Mucosa of rectum (tissue), 2 donors: ENCODE measurements around the gene FES.

Source experiments
- H3K27ac ChIP-seq, 2 donors: one replicate each; pipeline ENCODE4 v1.7.0; 2013; ENCODE audit warnings: inconsistent platforms in 2 of 2, low read depth in 2 of 2, low read length in 2 of 2
- H3K27me3 ChIP-seq, 2 donors: one replicate each; pipeline ENCODE4 v1.7.0; 2013; ENCODE audit warnings: low read length in 2 of 2; ENCODE audit not compliant: control insufficient read depth in 2 of 2, insufficient read depth in 2 of 2
- H3K36me3 ChIP-seq, 2 donors: one replicate each; pipeline ENCODE4 v1.7.0; 2013; ENCODE audit warnings: low read length in 2 of 2; ENCODE audit not compliant: control insufficient read depth in 2 of 2, insufficient read depth in 2 of 2
- H3K4me1 ChIP-seq, 2 donors: one replicate each; pipeline ENCODE4 v1.7.0; 2013; ENCODE audit warnings: low read length in 2 of 2, mild to moderate bottlenecking in 1 of 2; ENCODE audit not compliant: control insufficient read depth in 2 of 2, insufficient read depth in 2 of 2
- H3K4me3 ChIP-seq, 2 donors: one replicate each; pipeline ENCODE4 v1.7.0; 2013; ENCODE audit warnings: low read length in 2 of 2
- H3K9ac ChIP-seq, 2 donors: one replicate each; pipeline ENCODE4 v1.7.0; 2013; ENCODE audit warnings: low read length in 2 of 2, low read depth in 1 of 2, mild to moderate bottlenecking in 1 of 2
- H3K9me3 ChIP-seq, 2 donors: one replicate each; pipeline ENCODE4 v1.7.0; 2013; ENCODE audit warnings: low read length in 2 of 2; ENCODE audit not compliant: control insufficient read depth in 2 of 2
- donor health status: healthy.
- donor health status: Normal muscosa, but diverticular disease.

The FES gene

DNA sequence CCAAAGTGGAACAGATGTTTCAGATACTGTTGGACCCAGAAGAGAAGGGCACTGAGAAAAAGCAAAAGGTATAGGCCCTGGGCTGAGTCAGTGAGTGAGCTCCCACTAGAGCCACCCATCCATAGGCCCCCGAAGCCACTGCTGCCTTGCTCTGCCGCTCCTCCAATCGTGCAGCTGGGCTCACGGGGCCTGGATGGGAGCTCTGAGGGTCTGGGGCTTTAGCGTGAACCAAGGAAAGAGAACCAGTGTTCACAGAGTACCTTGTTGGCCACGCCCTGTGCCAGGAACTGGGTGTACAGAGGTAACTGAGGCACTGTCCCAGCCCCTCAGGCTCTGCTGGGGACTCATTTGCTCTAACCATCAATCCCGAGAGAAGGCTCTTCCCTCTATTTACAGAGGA lies 55.5 kb downstream of the FES start:
- no peak overlapping the region for H3K4me3 ChIP-seq
- no peak overlapping the region for H3K9ac ChIP-seq
- no peak overlapping the region for H3K27ac ChIP-seq
- H3K4me1 ChIP-seq = peaks cover 8 to 11% of the 10 kb centered on the region in 2 donors
- H3K36me3 ChIP-seq = peaks cover 45 to 53% of the 10 kb centered on the region in 2 donors
- H3K27me3 ChIP-seq = no peaks in the 10 kb centered on the region
- no peaks in the 10 kb centered on the region for H3K9me3 ChIP-seq

- peaks cover 4% of the 10 kb centered on the region in 2 donors for H3K4me1 ChIP-seq
- H3K27ac ChIP-seq = no peak overlapping the region
- no peak overlapping the region for H3K9ac ChIP-seq
- H3K27me3 ChIP-seq = no peaks in the 10 kb centered on the region
- no peaks in the 10 kb centered on the region for H3K9me3 ChIP-seq
- H3K36me3 ChIP-seq = peaks cover 50 to 57% of the 10 kb centered on the region in 2 donors
- no peak overlapping the region for H3K4me3 ChIP-seq
Measured at GRCh38 chr15:90941038-90941437, 56.7 kb downstream of the FES start.

GRCh38 chr15:90942354-90943120 lies 58.2 kb downstream of the FES start:
- Histone ChIP-seq H3K4me1 (no peaks in the 10 kb centered on the region), H3K4me3 (no peak overlapping the region), H3K9me3 (no peaks in the 10 kb centered on the region), H3K27me3 (no peaks in the 10 kb centered on the region), H3K9ac (no peak overlapping the region), H3K36me3 (peaks cover 62 to 68% of the 10 kb centered on the region in 2 donors), H3K27ac (no peak overlapping the region)

- peaks cover 60 to 73% of the 10 kb centered on the region in 2 donors for H3K36me3 ChIP-seq
- H3K27ac ChIP-seq = no peak overlapping the region
- no peaks in the 10 kb centered on the region for H3K27me3 ChIP-seq
- H3K9ac ChIP-seq = no peak overlapping the region
- no peak overlapping the region for H3K4me3 ChIP-seq
- H3K9me3 ChIP-seq = no peaks in the 10 kb centered on the region
- peaks cover 3 to 11% of the 10 kb centered on the region in 2 donors for H3K4me1 ChIP-seq
Measured at GRCh38 chr15:90945091-90945490, 60.8 kb downstream of the FES start.
